Stimulated activated naive CD4-positive, alpha-beta T cell (primary cell): ENCODE measurements around the gene LCMT1.
"Not testable (repeated sequence)": the region's sequence is repeated elsewhere in the genome, so short reads cannot be mapped to it uniquely, and the experiment has no call there.

Experiments used
- DNase-seq, 6 experiments: peaks; one replicate each; lab custom pipeline; 2025; lab: John Stamatoyannopoulos, UW

Gene LCMT1

DNA sequence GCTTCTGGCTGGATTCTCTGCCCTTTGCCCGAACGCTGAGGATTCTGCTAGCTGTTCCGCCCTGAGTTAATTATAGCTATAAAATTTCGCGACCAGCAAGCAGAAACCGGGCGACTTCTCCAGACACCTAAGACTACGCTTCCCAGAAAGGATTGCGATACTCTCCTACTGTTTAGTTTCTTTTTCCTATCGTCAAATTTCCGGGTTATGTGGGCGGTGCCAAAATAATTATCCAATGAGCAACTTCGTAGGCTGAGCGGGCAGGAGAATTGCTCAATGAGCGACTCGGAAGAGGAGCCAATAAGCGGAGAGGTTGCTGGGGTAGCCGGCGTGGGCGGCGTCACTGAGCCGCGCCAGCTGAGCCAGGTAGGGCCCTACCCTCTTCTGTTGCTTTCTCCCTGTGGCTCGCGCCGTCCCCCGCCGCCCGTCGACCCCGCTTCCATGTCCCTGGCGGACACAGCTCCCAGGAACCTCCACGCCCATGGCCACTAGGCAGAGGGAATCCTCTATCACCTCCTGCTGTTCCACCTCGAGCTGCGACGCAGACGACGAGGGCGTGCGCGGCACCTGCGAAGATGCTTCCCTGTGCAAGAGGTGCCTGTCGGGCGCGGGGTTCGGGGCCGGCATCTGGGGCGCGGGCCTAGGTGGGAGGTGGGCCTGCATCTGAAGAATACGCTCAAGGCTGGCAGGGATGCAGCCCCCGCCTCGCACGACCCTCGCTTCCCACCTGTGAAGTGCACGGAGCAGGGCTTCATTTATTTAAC, at the start of gene LCMT1:
Gene LCMT1, plus strand, starts transcription at position 340 of the 764 bp plus-strand sequence. Its CDS starts 142 bp downstream, at position 482.
- peak; percentile 74 to 95 (median 90) for DNase-seq

- DNase-seq: no peak
These were observed 48.4 kb upstream of the LCMT1 start for GRCh38 chr16:25063102-25063501.

DNA sequence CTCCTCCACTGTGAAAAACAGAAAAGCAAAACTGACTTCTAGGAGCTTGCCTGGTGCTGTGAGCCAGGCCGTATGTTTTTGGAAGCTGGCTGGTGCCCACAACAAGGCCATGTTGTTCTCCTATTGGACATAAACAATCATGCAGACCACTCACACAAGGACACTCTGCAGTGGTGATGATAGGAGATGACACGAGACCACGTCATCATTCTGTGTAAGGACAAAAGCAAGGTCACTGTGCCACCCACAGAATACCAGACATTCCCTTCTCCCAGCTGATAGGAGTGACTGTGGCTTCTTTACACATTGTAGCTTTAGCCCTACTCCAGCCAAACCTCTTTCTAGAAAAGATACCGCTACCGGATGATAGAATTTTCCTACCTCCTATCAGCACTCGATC, 47.7 kb upstream of the LCMT1 start:
- DNase-seq: no peak

- not testable (repeated sequence) for DNase-seq
These were observed 47.3 kb upstream of the LCMT1 start for GRCh38 chr16:25064281-25064680.

- no peak for DNase-seq
These were observed 46.6 kb upstream of the LCMT1 start for GRCh38 chr16:25064937-25065336.

- DNase-seq: no peak
These were observed 45.6 kb upstream of the LCMT1 start for GRCh38 chr16:25065899-25066298.

- DNase-seq: no peak
These were observed 45.2 kb upstream of the LCMT1 start for GRCh38 chr16:25066426-25066746.

DNA sequence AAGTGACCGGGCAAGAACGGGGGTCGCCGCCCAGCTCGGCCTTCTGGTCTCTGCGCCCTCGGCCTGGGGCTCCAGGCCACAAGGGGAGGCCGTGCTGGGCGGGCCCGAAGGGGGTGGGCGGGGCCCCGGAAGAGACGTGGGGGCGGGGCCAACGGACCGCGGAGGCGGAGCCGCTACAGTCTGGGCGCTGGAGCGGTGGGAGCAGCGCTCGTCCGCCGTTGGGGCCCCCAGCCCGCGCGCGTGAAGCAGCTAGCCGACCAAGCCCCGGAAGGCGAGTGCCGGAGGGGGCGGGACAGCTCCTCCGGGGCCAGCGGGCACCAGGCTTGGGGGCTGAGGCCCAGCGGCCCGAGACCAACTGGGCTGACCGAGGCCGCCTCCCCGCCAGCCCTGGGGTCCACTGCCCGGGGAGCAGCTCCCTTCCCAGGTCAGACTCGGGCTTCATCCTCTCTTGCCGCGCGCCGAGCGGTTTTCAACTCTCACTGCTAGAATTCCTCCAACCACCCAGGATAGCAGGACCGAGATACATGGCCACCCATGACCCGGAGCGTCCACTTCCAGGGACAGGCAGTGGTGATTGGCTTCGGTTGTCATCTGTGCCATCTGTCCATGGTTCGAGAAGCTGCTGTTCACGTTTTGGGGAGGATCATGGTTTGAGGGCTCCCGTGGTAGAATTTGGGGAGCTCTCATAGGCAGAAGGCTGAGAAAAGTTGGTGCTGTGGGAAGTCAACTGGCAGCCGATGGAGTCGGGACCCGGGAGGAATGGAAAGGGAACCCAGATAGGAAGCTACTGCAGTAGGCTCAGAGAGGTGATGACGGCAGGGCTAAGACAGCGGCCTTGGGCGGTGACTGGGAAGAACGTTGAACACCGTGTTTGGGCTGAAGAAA, 44.6 kb upstream of the LCMT1 start:
- peak; percentile 44 to 85 (median 74) for DNase-seq

GRCh38 chr16:25073854-25074253, 37.7 kb upstream of the LCMT1 start:
- no peak for DNase-seq

- no peak for DNase-seq
These were observed 33.1 kb upstream of the LCMT1 start for GRCh38 chr16:25078386-25078978.

- no peak for DNase-seq
These were observed 31.7 kb upstream of the LCMT1 start for GRCh38 chr16:25079637-25080378.

GRCh38 chr16:25080420-25081131, 31.0 kb upstream of the LCMT1 start:
- DNase-seq: no peak

GRCh38 chr16:25081702-25082101, 29.8 kb upstream of the LCMT1 start:
- no peak for DNase-seq

- no peak for DNase-seq
These were observed 28.5 kb upstream of the LCMT1 start for GRCh38 chr16:25083065-25083464.

GRCh38 chr16:25083701-25084100, 27.8 kb upstream of the LCMT1 start:
- DNase-seq: no peak

GRCh38 chr16:25084797-25085196, 26.7 kb upstream of the LCMT1 start:
- no peak for DNase-seq

- DNase-seq: no peak
These were observed 23.8 kb upstream of the LCMT1 start for GRCh38 chr16:25087761-25088160.

- no peak for DNase-seq
These were observed 22.2 kb upstream of the LCMT1 start for GRCh38 chr16:25089351-25089750.

- DNase-seq: no peak
These were observed 19.1 kb upstream of the LCMT1 start for GRCh38 chr16:25092441-25092840.

- DNase-seq: peak in 2 of 6 experiments; percentile 31 to 47
These were observed 18.1 kb upstream of the LCMT1 start for GRCh38 chr16:25093208-25094061.
